IPS-15b (cell line): ENCODE measurements around the gene RUNX2.

ENCODE experiments used
- H3K27me3 ChIP-seq: one replicate; pipeline ENCODE4 v1.6.1; 2013; ENCODE audit warnings: low read length; ENCODE audit not compliant: control insufficient read depth, insufficient read depth
- H3K36me3 ChIP-seq: one replicate; pipeline ENCODE4 v1.6.1; 2013; ENCODE audit warnings: low read length; ENCODE audit not compliant: control insufficient read depth, insufficient read depth
- H3K4me1 ChIP-seq: one replicate; pipeline ENCODE4 v1.6.1; 2013; ENCODE audit warnings: mild to moderate bottlenecking, low read length; ENCODE audit not compliant: control insufficient read depth, insufficient read depth
- H3K4me3 ChIP-seq: one replicate; pipeline ENCODE4 v1.5.1; 2013; ENCODE audit warnings: low read depth, low read length
- H3K9ac ChIP-seq: one replicate; pipeline ENCODE4 v1.6.1; 2013; ENCODE audit warnings: low read depth, mild to moderate bottlenecking, low read length
- H3K9me3 ChIP-seq: one replicate; pipeline ENCODE4 v1.6.1; 2013; ENCODE audit warnings: mild to moderate bottlenecking, low read length; ENCODE audit not compliant: control insufficient read depth, insufficient read depth

The RUNX2 gene

DNA sequence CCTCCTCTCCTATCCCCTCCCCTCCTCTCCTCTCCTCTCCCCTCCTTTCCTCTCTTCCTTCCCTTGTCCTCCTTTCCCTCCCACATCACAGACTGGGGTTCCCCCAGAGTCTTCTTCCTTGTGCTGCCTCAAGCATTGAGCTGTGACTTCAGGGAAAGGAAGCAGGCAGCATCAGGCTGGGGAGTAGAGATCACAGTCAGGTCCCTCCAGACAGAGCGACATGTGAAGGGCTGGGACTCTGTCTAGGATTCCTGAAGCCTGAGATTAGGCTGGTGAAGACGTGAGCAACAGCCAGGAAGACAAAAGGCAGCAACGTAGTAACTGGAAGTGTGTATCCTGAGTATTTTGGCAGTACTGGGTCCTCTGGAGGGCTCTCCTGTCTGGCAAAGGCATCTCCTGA is 315.0 kb downstream of the RUNX2 start:
- no peaks in the 10 kb centered on the region for H3K4me1 ChIP-seq
- H3K4me3 ChIP-seq = no peak overlapping the region
- H3K27me3 ChIP-seq = peaks cover 8% of the 10 kb centered on the region
- H3K9ac ChIP-seq = no peak overlapping the region
- H3K9me3 ChIP-seq = no peaks in the 10 kb centered on the region
- H3K36me3 ChIP-seq = no peaks in the 10 kb centered on the region

- Histone ChIP-seq H3K36me3 (no peaks in the 10 kb centered on the region), H3K4me1 (no peaks in the 10 kb centered on the region), H3K9me3 (no peaks in the 10 kb centered on the region), H3K9ac (no peak overlapping the region), H3K4me3 (no peak overlapping the region), H3K27me3 (peaks cover 8% of the 10 kb centered on the region)
Measured at GRCh38 chr6:45644720-45645119, 316.6 kb downstream of the RUNX2 start.

DNA sequence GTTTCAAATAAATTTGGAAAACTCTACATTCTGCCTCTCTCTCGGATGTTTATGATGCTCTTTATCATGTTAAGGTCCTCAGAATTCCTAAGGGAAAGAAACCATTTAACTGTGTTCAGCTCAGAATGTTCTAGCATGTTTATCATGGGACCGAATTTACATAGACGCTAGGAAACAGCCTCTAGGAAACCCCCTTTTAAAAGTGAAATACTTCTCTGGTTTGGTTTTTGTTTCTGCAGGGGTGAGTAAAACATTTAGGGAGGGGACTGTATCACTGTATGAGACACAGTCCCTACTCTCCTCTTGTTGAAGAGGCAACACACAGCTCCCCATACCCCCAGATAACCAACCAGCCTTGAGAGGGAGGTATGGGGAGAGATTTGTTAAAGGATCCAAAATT is 317.2 kb downstream of the RUNX2 start:
- no peaks in the 10 kb centered on the region for H3K4me1 ChIP-seq
- no peak overlapping the region for H3K9ac ChIP-seq
- no peak overlapping the region for H3K4me3 ChIP-seq
- H3K9me3 ChIP-seq = no peaks in the 10 kb centered on the region
- peaks cover 8% of the 10 kb centered on the region for H3K27me3 ChIP-seq
- H3K36me3 ChIP-seq = no peaks in the 10 kb centered on the region

- Histone ChIP-seq H3K27me3 (peaks cover 8% of the 10 kb centered on the region), H3K4me3 (no peak overlapping the region), H3K4me1 (no peaks in the 10 kb centered on the region)
Measured at GRCh38 chr6:45647341-45648261, 319.5 kb downstream of the RUNX2 start.

GRCh38 chr6:45648262-45648620 is 320.1 kb downstream of the RUNX2 start:
- Histone ChIP-seq H3K27me3 (peaks cover 6% of the 10 kb centered on the region), H3K36me3 (no peaks in the 10 kb centered on the region), H3K9me3 (no peaks in the 10 kb centered on the region), H3K4me1 (no peaks in the 10 kb centered on the region), H3K9ac (no peak overlapping the region), H3K4me3 (no peak overlapping the region)

More at GRCh38 chr6:45647341-45648261, 319.5 kb downstream of the RUNX2 start:
- Histone ChIP-seq H3K9ac (no peak overlapping the region), H3K9me3 (no peaks in the 10 kb centered on the region), H3K36me3 (no peaks in the 10 kb centered on the region)

- Histone ChIP-seq H3K36me3 (no peaks in the 10 kb centered on the region), H3K4me1 (no peaks in the 10 kb centered on the region), H3K9me3 (no peaks in the 10 kb centered on the region), H3K9ac (no peak overlapping the region), H3K4me3 (no peak overlapping the region), H3K27me3 (no peaks in the 10 kb centered on the region)
Measured at GRCh38 chr6:45650524-45651135, 322.5 kb downstream of the RUNX2 start.

- Histone ChIP-seq H3K9ac (no peak overlapping the region), H3K27me3 (no peaks in the 10 kb centered on the region), H3K36me3 (no peaks in the 10 kb centered on the region), H3K9me3 (no peaks in the 10 kb centered on the region), H3K4me1 (no peaks in the 10 kb centered on the region), H3K4me3 (no peak overlapping the region)
Measured at GRCh38 chr6:45651301-45651700, 323.2 kb downstream of the RUNX2 start.

GRCh38 chr6:45652416-45652815 is 324.3 kb downstream of the RUNX2 start:
- no peak overlapping the region for H3K9ac ChIP-seq
- no peaks in the 10 kb centered on the region for H3K27me3 ChIP-seq
- no peaks in the 10 kb centered on the region for H3K4me1 ChIP-seq
- H3K36me3 ChIP-seq = no peaks in the 10 kb centered on the region
- H3K4me3 ChIP-seq = no peak overlapping the region
- H3K9me3 ChIP-seq = no peaks in the 10 kb centered on the region

- no peaks in the 10 kb centered on the region for H3K4me1 ChIP-seq
- H3K9me3 ChIP-seq = no peaks in the 10 kb centered on the region
- H3K27me3 ChIP-seq = no peaks in the 10 kb centered on the region
Measured at GRCh38 chr6:45653117-45653883, 325.2 kb downstream of the RUNX2 start.

GRCh38 chr6:45654673-45655072 is 326.5 kb downstream of the RUNX2 start:
- no peak overlapping the region for H3K4me3 ChIP-seq
- H3K4me1 ChIP-seq = no peaks in the 10 kb centered on the region
- H3K36me3 ChIP-seq = no peaks in the 10 kb centered on the region
- no peaks in the 10 kb centered on the region for H3K27me3 ChIP-seq
- H3K9ac ChIP-seq = no peak overlapping the region
- no peaks in the 10 kb centered on the region for H3K9me3 ChIP-seq

More at GRCh38 chr6:45653117-45653883, 325.2 kb downstream of the RUNX2 start:
- H3K9ac ChIP-seq = no peak overlapping the region
- H3K36me3 ChIP-seq = no peaks in the 10 kb centered on the region
- H3K4me3 ChIP-seq = no peak overlapping the region

- Histone ChIP-seq H3K36me3 (no peaks in the 10 kb centered on the region), H3K9me3 (no peaks in the 10 kb centered on the region), H3K9ac (no peak overlapping the region), H3K4me1 (no peaks in the 10 kb centered on the region), H3K27me3 (peaks cover 3% of the 10 kb centered on the region), H3K4me3 (no peak overlapping the region)
Measured at GRCh38 chr6:45655745-45656476, 327.8 kb downstream of the RUNX2 start.
